Measurements from ENCODE around the gene KRTAP12-4. TPM values are rescaled to one million over a fixed set of nuclear protein-coding genes. Genes with fewer than 3 reads are reported as not detected.

KRTAP12-4 gene, protein sequence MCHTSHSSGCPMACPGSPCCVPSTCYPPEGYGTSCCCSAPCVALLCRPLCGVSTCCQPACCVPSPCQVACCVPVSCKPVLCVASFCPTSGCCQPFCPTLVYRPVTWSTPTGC
- not detected for total RNA-seq
- polyA plus RNA-seq, result not detected
- long read RNA-seq, donor 1, result 0 reads
- long read RNA-seq, donor 2, result 0 reads

DNA sequence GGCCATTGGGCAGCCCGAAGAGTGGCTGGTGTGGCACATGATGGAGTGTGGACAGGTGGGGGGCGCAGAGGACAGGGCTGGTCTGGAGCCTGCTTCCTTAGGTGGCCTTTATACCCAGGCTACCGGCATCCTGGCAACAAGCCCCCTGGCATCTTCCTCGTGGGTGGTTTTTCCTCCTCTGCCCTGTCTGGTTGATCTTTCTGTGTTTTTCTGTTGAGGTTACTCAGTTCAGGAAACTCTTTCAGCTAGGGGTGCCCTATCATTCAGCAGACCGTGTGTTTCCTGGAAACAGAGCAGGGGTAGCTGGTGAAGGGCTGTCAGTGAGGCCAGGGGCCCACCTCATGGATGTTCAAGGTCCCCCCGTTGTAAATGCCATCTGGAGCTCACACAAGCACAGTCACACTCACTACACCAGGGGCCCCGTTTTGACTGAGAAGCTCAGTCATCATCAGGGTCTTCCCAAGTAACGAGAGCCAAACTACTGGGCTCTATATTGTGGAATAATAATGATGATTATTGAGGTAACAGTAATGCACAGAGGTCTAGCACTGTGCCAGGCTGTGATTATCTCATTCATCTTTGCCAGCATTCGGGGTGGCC lies at the start of gene KRTAP12-4:
Gene KRTAP12-4, minus strand, starts transcription at position 84 of the 600 bp plus-strand sequence. Its CDS starts 45 bp downstream, at position 39.
- peaks cover 2% of the 10 kb centered on the region for H3K9me3 ChIP-seq (ENCODE audit: control insufficient read depth, low read length)

DNA sequence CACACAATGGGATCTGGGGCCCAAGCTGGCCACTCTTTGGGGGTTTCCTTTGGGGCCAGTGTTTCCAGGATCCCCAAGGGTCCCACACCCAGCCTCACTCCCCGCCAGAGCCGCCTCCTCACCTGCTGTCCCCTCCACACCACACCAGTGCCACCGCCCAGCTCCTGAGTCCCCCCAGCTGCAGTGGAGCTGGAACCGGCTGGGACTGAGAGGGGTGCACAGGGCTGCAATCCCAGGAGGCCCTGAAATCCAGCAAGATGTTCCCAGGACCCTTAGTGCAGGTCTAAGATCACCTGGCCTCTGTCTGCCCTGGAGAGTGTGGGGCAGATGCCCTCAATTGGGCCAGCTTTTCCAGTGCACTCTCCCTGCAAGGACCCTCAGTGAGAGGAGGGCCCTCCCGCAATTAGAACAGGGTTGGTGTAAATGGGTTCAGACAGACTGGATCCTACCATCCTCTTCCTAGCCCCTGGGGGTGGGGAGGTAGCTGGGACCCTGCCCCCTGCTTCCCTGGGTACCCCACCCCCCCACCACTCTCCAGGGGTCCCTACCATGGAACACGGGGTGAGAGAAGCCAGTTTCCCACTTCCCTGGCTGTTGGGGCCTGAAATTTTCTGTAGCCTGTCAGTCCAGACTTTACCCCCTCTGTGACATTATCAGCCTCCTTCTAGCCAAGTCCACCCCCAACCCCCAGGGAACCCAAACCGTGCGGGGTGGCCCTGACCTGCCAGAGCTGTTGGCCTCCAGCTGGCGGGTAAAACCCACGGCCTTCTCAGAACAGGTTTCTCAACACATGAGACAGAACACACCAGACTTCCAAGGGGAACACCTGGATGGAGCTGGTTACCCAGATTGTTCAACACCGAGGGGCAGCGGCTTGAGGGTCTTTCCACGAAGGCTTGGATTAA lies 49.5 kb upstream of the KRTAP12-4 start:
- intact Hi-C loops (cut with DNase I), result no loop called here
- no peaks in the 10 kb centered on the region for H3K27me3 ChIP-seq (ENCODE audit: control insufficient read depth in 1 of 2, insufficient read depth in 2 of 2, low read length in 1 of 2)
- ATAC-seq (ENCODE audit: low FRiP score), result no peak
- WGBS, 2 donors, result 72 to 74% methylated on average over 13 of the region's 13 CpGs
- no peaks in the 10 kb centered on the region for H3K36me3 ChIP-seq (ENCODE audit: control insufficient read depth in 1 of 2, insufficient read depth in 2 of 2, low read length in 1 of 2)
- H3K4me1 ChIP-seq (ENCODE audit: control insufficient read depth in 1 of 2, insufficient read depth in 2 of 2, low read length in 2 of 2), result no peaks in the 10 kb centered on the region
- no peak for DNase-seq
- no peak overlapping the region for H3K4me3 ChIP-seq (ENCODE audit: low read length in 2 of 2)
- peaks cover 4% of the 10 kb centered on the region for H3K9me3 ChIP-seq (ENCODE audit: control insufficient read depth, low read length)
- no peak overlapping the region for H3K27ac ChIP-seq (ENCODE audit: low read depth in 1 of 2, low read length in 2 of 2)

More for the DNA sequence above, at the start of gene KRTAP12-4:
- no peaks in the 10 kb centered on the region for H3K36me3 ChIP-seq (ENCODE audit: control insufficient read depth in 1 of 2, insufficient read depth in 2 of 2, low read length in 1 of 2)
- no peak within 1 kb of the TSS for H3K27ac ChIP-seq (ENCODE audit: low read depth in 1 of 2, low read length in 2 of 2)
- no peak for ATAC-seq (ENCODE audit: low FRiP score)
- WGBS, 2 donors, result 64 to 77% methylated on average over 9 of the region's 9 CpGs
- no peak within 1 kb of the TSS for H3K4me3 ChIP-seq (ENCODE audit: low read length in 2 of 2)
- intact Hi-C loops (cut with DNase I), result no loop called here
- DNase-seq, result no peak
- H3K27me3 ChIP-seq (ENCODE audit: control insufficient read depth in 1 of 2, insufficient read depth in 2 of 2, low read length in 1 of 2), result no peaks in the 10 kb centered on the region
- H3K4me1 ChIP-seq (ENCODE audit: control insufficient read depth in 1 of 2, insufficient read depth in 2 of 2, low read length in 2 of 2), result no peaks in the 10 kb centered on the region

DNA sequence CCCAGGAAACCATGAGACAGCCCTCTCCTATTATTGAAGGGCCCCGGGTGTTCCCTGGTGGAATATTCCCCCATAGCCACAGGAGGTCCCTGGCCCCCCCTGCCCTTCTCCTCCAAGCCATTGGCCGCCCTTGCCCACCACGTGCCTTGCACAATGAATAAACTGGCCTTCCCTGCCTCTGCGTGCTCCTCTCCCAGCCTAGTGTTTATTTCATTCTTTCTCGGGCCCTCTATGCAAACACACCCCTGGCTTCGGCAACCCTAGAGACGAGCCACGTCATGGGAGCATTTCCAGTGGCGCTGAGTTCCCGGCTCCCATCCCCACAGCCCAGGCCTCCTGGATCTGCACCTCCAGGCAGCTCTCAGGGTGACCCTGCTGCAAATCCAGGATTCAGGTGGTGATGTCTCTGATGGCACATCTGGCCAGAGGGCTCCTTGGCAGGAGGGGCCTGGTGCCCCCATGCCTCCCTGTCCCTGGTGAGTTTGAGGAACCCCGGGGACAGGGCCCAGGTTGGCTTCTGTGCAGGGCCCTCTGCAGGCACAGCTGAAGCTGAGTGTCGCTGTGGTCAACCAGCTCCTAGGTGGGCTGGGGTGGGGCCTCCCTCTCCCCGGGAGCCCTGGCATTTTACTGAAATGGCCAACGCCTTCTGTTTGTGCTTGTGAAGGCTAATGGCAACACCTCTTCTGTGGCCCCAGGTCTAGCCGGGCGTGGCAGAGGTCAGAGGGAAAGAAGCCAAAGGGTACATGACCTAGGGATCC lies 48.7 kb upstream of the KRTAP12-4 start:
- intact Hi-C loops (cut with DNase I), result no loop called here
- WGBS, 2 donors, result 80 to 85% methylated on average over 16 of the region's 16 CpGs
- Histone ChIP-seq H3K27me3 (ENCODE audit: control insufficient read depth in 1 of 2, insufficient read depth in 2 of 2, low read length in 1 of 2) (no peaks in the 10 kb centered on the region), H3K36me3 (ENCODE audit: control insufficient read depth in 1 of 2, insufficient read depth in 2 of 2, low read length in 1 of 2) (no peaks in the 10 kb centered on the region), H3K4me1 (ENCODE audit: control insufficient read depth in 1 of 2, insufficient read depth in 2 of 2, low read length in 2 of 2) (no peaks in the 10 kb centered on the region), H3K27ac (ENCODE audit: low read depth in 1 of 2, low read length in 2 of 2) (no peak overlapping the region), H3K4me3 (ENCODE audit: low read length in 2 of 2) (no peak overlapping the region), H3K9me3 (ENCODE audit: control insufficient read depth, low read length) (peaks cover 4% of the 10 kb centered on the region)
- ATAC-seq (ENCODE audit: low FRiP score) (no peak), DNase-seq (no peak)

DNA sequence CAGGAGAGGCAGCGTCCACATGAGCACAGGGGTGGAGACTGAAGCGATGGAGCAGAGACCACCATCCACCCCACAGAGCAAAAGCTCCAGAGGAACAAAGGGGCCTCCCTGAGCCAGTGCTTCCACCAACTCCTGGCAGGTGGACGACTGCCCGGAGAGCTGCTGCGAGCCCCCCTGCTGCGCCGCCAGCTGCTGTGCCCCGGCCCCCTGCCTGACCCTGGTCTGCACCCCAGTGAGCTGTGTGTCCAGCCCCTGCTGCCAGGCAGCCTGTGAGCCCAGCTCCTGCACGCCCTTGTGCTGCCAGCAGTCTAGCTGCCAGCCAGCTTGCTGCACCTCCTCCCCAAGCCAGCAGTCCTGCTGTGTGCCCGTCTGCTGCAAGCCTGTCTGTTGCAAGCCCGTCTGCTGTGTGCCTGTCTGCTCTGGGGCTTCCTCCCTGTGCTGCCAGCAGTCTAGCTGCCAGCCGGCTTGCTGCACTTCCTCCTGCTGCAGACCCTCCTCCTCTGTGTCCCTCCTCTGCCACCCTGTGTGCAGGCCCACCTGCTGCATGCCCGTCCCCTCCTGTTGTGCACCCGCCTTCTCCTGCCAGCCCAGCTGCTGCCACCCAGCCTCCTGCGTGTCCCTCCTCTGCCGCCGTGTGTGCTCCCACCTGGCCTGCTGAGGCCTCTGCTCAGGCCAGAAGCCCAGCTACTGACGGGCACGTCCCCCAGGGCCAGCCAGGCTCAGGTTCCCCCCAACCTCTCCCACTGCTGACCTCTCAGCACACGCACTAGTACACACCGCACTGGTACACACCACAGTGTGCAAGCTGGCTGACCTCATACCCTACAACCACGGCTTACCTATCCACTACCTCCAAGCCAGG lies 47.9 kb upstream of the KRTAP12-4 start:
- no peaks in the 10 kb centered on the region for H3K27me3 ChIP-seq (ENCODE audit: control insufficient read depth in 1 of 2, insufficient read depth in 2 of 2, low read length in 1 of 2)
- H3K27ac ChIP-seq (ENCODE audit: low read depth in 1 of 2, low read length in 2 of 2), result no peak overlapping the region
- no peaks in the 10 kb centered on the region for H3K4me1 ChIP-seq (ENCODE audit: control insufficient read depth in 1 of 2, insufficient read depth in 2 of 2, low read length in 2 of 2)
- no peak overlapping the region for H3K4me3 ChIP-seq (ENCODE audit: low read length in 2 of 2)
- DNase-seq (no peak), ATAC-seq (ENCODE audit: low FRiP score) (no peak)
- WGBS, 2 donors, result 79 to 85% methylated on average over 20 to 22 of the region's 22 CpGs
- intact Hi-C loops (cut with DNase I), result no loop called here
- H3K9me3 ChIP-seq (ENCODE audit: control insufficient read depth, low read length), result peaks cover 4% of the 10 kb centered on the region
- H3K36me3 ChIP-seq (ENCODE audit: control insufficient read depth in 1 of 2, insufficient read depth in 2 of 2, low read length in 1 of 2), result no peaks in the 10 kb centered on the region

DNA sequence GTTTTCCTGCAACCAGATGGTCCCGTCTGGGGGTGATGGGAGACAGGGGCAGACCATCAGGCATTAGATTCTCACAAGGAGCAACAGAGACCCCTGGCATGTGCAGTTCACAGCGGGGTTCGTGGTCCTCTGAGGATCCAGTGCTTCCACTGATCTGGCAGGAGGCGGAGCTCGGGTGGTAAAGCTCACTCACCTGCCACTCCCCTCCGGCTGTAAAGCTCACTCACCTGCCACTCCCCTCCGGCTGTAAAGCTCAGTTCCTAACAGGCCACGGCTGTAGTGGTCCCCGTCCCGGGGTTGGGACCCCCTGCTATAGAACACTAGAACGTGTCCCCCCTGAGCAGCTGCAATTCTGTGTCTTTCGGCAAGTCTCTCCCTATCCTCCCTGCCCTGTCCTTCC lies 47.1 kb upstream of the KRTAP12-4 start:
- WGBS, 2 donors, result 61 to 65% methylated on average over 12 of the region's 12 CpGs
- intact Hi-C loops (cut with DNase I), result no loop called here

DNA sequence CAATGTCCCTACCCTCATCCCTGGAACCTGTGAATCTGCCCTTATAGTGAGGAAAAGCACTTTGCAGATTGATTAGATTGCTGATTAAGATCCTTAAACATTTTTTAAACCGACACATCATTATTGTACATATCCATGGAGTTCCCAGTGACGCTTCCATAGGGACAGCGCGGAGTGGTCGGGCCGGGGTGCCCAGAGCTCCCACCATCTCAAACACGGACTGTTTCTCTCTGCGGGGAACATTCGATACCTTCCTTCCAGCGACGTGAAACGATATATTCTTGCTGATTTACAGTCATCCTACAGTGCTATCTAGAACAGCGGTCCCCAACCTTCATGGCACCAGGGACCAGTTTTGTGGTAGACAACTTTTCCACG lies 46.6 kb upstream of the KRTAP12-4 start:
- Histone ChIP-seq H3K9me3 (ENCODE audit: control insufficient read depth, low read length) (peaks cover under 1% of the 10 kb centered on the region), H3K27ac (ENCODE audit: low read depth in 1 of 2, low read length in 2 of 2) (no peak overlapping the region), H3K4me1 (ENCODE audit: control insufficient read depth in 1 of 2, insufficient read depth in 2 of 2, low read length in 2 of 2) (no peaks in the 10 kb centered on the region), H3K36me3 (ENCODE audit: control insufficient read depth in 1 of 2, insufficient read depth in 2 of 2, low read length in 1 of 2) (no peaks in the 10 kb centered on the region), H3K27me3 (ENCODE audit: control insufficient read depth in 1 of 2, insufficient read depth in 2 of 2, low read length in 1 of 2) (no peaks in the 10 kb centered on the region), H3K4me3 (ENCODE audit: low read length in 2 of 2) (no peak overlapping the region)
- WGBS, 2 donors, result 85 to 89% methylated on average over 14 of the region's 14 CpGs
- DNase-seq, result no peak
- no peak for ATAC-seq (ENCODE audit: low FRiP score)
- intact Hi-C loops (cut with DNase I), result no loop called here

More for the DNA sequence above, 47.1 kb upstream of the KRTAP12-4 start:
- Histone ChIP-seq H3K9me3 (ENCODE audit: control insufficient read depth, low read length) (peaks cover 4% of the 10 kb centered on the region), H3K27ac (ENCODE audit: low read depth in 1 of 2, low read length in 2 of 2) (no peak overlapping the region), H3K4me1 (ENCODE audit: control insufficient read depth in 1 of 2, insufficient read depth in 2 of 2, low read length in 2 of 2) (no peaks in the 10 kb centered on the region), H3K27me3 (ENCODE audit: control insufficient read depth in 1 of 2, insufficient read depth in 2 of 2, low read length in 1 of 2) (no peaks in the 10 kb centered on the region), H3K36me3 (ENCODE audit: control insufficient read depth in 1 of 2, insufficient read depth in 2 of 2, low read length in 1 of 2) (no peaks in the 10 kb centered on the region), H3K4me3 (ENCODE audit: low read length in 2 of 2) (no peak overlapping the region)
- ATAC-seq (ENCODE audit: low FRiP score) (no peak), DNase-seq (no peak)

DNA sequence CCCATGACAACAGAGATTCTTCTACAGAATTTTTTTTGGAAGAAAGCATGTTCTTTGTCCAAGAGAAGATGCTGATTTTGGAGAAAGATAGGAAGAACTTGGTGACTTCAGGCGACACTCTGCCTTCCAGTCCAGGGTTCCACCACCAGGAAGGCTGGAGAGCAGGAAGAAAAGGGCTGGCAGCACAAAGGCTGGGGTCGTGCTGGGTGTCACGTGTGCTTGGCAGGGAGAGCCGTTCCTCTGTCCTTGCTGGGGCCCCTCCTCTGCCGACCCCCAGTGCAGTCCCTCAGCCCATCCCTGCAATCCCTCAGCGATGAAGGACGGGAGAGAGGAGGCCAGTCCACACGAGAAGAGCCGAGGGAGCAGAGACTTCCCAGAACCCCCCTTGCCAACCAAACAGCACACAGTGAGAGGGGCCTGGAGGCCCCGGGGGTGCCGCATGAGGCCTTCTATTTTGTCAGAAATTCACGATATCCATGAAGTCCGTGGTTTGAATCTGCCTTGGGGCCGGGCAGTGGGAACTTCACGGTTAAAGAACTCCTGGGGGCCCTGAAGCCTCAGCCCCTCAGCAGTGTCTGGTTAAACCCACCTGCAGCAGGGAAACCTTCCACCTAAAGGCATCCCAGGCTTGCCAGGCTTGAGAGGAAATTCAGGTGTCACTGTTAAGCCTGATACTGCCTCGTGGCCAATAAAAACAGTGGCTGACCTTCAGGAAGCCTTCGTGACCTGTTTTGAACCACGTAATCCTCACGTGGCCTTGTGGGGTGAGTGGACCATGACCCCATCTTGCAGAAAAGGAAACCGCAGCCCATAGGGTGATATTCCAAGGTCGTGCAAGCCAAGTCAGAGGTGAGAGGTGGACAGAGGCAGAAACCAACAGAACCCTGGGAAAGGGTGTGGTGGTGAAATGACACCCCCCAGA lies 45.9 kb upstream of the KRTAP12-4 start:
- Histone ChIP-seq H3K27ac (ENCODE audit: low read depth in 1 of 2, low read length in 2 of 2) (no peak overlapping the region), H3K36me3 (ENCODE audit: control insufficient read depth in 1 of 2, insufficient read depth in 2 of 2, low read length in 1 of 2) (no peaks in the 10 kb centered on the region), H3K4me3 (ENCODE audit: low read length in 2 of 2) (no peak overlapping the region), H3K9me3 (ENCODE audit: control insufficient read depth, low read length) (no peaks in the 10 kb centered on the region), H3K27me3 (ENCODE audit: control insufficient read depth in 1 of 2, insufficient read depth in 2 of 2, low read length in 1 of 2) (no peaks in the 10 kb centered on the region), H3K4me1 (ENCODE audit: control insufficient read depth in 1 of 2, insufficient read depth in 2 of 2, low read length in 2 of 2) (no peaks in the 10 kb centered on the region)
- intact Hi-C loops (cut with DNase I), result no loop called here
- 73 to 83% methylated on average over 20 to 21 of the region's 21 CpGs for WGBS, 2 donors
- DNase-seq (no peak), ATAC-seq (ENCODE audit: low FRiP score) (no peak)

Measured in aorta (tissue), 5 donors.